Measurements from ENCODE around the gene TBC1D14.

Gene TBC1D14, protein sequence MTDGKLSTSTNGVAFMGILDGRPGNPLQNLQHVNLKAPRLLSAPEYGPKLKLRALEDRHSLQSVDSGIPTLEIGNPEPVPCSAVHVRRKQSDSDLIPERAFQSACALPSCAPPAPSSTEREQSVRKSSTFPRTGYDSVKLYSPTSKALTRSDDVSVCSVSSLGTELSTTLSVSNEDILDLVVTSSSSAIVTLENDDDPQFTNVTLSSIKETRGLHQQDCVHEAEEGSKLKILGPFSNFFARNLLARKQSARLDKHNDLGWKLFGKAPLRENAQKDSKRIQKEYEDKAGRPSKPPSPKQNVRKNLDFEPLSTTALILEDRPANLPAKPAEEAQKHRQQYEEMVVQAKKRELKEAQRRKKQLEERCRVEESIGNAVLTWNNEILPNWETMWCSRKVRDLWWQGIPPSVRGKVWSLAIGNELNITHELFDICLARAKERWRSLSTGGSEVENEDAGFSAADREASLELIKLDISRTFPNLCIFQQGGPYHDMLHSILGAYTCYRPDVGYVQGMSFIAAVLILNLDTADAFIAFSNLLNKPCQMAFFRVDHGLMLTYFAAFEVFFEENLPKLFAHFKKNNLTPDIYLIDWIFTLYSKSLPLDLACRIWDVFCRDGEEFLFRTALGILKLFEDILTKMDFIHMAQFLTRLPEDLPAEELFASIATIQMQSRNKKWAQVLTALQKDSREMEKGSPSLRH

DNA sequence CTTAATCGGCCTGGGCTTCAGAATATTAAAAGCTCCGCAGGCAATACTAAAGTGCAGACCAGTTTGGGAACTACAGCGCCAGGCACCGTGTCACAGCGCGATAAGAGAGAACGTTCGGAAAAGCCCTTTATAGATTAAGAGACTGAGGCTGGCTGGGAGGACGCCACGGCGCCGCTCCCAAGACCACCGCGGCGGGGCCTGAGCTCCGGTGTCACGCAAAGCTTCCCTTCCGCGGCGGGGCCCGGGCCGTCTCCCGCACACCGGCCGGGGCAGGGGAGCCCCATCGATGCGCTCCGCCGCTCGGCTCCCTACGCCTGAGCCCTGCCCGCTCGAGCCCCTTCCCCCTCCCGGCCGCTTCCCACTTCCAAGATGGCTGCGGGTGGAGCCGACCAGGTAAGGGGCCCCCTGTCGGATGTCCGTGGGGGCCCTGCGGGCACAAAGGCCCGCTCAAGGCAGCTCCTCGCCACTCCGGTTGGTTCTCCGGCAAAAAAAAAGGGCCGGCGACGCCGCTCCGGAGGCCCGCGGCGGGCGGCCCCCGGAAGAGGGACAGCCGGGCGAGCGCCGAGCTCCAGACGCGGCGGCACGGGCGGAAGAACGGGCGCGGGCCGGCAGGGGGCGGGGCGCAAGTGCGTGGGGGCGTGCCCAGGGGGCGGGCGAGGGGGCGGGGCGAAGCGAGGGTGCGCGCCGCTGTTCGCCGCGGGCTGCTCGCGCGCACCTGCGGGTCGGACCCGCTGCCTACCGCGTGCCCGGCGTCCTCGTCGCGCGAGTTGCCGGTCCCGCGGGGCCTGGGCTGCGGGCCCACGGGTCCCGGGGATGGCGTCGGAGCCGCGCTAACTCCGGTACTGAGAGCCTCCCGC lies at the start of gene TBC1D14:
TBC1D14 (plus strand) TSS at position 714 of the 857 bp plus-strand sequence. CDS start 13,564 bp downstream, outside the sequence.
- DNase-seq, result peak in 1 of 2 experiments; percentile 56

DNA sequence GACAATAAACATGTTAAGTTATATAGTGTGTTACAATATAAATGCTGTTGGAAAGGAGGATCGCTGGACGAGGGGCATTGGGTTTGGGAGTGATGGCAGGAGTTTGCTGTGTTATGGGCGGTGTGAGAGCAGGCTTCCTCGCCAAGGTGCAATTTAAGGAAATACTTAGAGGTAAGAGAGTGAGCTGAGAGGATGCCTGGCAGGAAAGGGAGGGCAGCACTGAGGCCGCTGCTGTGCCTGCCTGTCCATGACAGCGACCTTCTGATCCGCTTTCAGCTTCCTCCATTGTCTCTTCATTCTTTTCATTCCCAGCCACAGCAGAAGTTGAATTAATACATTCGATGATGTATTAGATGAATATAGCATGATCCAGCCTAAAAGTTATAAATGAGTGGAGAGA lies 41.2 kb upstream of the TBC1D14 start:
- DNase-seq, result no peak

DNA sequence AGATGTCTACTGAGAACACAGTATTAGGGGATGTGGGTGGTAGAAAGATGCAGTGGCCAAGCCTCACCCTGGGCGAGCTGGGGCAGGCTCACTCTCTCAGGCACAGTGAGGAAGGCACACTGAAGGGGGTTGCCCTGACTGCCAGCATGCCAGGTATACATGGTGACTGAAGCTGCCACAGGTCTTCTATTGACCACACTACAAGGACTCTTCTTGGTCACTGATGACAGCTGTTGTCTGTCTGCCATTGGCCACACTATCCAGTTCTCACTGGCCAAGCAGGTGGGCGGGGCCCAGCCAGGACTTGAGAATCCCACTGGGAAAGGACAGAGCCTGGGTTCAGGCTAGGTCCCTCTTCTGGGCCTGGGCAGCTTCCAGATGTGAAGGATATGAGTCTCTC lies 39.7 kb upstream of the TBC1D14 start:
- no peak for DNase-seq

DNA sequence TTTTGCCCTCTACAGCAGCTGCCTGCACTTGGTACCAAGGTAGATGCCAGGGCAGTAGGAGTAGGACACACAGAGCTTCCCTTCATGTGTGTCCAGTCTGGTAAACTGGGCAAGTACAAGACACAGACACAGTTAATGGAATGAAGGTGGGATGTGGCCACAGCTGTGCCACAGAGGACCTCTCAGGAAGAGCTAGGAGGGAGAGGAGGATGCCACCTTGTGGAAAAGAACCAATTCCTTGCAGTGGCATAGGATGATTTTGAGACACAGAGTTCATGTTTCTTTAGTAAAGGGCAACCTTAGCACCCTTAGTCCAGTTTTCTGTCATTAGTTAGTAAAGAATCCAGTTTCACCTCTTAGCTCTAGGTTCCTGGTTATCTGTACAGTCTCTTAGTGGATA lies 36.3 kb upstream of the TBC1D14 start:
- no peak for DNase-seq

DNA sequence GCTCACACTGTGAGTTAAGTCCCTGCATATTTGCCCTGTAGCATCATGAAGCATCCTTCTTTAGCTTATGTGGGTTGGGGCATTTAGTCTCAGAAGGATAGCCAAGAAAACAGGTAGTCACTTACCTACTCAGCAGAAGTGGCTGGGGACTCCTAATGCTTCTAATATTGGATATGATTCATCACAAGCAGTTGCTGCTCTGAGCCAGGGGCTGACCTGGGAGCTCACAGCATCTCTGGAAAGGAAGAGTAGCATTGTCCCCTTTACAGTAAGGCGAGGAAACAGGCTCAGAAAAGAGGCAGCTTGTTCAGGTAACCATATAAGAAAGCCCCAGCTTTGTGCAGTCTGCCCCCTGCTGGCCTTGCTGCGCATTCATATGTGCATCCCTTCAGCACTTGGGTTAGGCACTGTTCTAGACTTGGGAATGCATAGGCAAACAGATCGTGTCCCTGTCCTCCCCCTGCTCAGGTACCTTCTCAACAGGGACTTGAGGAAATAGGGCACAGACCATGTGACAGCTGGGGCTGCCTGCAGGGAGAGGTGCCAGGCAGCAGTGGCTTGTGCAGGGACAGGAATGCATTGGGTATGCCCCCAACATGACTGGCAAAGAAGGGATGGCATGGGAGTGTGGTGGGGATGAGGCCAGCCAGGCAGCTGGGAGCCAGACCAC lies 35.7 kb upstream of the TBC1D14 start:
- peak; percentile 18 to 31 for DNase-seq

DNA sequence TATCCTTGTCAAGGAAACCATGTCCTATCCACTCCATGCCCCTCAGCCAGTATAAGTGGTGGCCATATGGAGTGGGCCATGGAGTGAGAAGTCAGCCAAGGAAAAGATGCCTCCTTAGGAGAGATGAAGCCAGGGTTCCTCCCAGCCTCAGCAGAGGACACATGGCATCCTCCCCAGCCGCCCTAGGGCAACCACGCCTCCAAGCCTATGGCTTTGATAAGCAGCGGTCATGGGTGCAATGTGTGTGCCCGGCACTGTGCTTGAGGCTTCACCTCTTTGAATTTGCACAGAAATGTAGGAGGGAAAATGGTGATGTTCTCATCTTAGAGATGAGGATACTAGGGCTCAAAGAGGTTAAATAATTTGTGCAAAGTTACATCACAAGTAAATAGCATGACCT lies 34.6 kb upstream of the TBC1D14 start:
- no peak for DNase-seq

DNA sequence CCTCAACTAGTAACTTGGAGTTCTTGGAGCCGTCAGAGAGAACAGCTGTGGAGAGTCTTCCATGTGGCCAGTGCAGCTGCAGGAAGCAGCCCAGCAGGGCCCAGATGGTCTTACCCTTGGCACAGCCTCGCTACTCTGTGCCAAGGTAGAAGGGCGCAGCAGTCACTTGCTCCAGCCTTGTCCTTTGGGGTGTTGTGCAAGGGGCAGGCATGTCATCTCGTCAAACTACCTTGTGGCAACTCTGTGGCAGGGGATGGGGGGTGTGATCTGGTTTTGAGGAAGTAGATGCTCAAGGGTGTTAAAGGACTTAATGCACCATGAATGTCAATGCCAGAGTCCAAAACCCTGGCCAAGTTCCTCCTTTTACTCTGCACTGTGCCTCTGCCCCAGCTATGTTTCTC lies 34.2 kb upstream of the TBC1D14 start:
- no peak for DNase-seq

DNA sequence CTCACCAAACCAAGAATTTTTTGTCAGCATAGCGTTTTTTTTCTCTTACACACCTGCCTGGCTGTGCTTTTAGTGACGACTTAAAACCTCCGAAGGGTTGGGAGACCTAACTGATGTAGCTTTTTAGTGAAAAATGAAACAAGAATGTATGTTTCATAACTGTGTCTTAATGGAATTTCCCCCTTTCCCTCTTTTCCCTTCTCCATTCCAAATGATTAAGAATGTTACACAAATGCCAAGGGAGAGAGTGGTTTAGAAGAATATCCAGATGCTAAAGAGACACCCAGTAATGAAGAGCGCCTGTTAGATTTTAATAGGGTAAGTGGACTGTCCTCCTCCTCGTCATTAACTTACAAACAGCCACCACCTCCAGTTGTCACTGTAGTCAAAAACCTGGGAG lies 33.2 kb upstream of the TBC1D14 start:
- DNase-seq, result no peak

DNA sequence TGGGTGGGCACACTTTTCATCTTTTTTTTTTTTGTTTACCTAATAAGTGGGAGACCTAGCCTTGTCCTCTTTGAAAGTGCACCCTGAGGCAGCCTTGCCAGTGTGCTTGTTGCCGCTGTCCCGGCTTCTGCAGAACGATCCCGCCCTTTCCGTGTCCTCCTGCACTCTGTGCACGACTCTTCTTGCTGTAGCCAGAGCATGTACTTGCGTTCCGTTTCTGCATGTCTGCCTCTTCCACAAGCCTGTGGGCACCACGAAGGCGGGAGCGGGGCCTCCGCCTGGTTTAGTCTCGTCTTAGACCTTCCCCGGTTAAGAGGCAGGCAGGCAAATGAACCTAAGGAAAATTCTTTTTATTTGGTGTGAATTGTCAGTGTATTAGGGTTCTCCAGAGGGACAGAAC lies 32.6 kb upstream of the TBC1D14 start:
- DNase-seq, result no peak

DNA sequence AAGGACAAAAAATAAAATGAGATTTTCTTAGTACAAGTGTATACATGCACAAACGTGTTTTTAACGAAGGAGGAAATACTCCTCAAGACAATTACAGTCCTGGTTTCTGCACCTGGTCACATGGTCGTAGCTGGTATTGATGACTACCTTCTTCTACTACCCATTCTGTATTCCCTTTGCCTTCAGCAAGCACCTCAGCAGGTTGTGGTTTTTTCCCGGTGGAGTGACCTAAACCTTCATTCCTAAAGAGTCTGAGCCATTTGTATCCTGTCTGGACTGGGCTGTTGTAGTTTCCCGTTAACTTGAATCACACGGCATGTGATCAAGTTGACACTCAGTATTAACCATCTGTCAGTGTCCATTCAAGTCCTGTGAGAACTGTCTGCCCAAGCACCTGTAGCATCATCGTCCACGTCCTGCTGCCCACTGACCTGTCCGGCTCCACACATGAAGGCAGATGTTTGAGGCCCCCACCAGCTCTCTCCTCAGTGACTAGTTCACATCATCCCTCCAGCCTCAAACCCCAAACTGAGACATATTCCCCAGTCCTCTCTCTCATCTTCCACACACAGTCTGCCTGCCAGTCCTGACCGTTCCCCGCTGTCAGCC lies 31.1 kb upstream of the TBC1D14 start:
- no peak for DNase-seq

DNA sequence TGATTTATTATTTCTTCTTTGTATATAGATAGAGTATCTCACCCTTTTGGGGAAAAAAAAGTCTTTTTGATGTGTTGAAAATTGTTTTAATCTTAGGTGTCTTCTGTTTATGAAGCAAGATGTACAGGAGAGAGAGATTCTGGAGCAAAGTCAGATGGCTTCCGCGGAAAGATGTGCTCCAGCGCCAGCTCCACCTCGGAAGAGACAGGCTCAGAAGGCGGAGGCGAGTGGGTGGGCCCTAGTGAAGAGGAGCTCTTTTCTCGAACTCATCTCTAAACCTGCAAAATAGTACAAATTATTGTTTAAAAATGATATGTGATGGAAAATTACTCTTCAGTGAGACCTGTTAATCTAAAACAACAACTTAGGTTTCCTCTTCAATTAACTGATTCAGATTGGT lies 28.9 kb upstream of the TBC1D14 start:
- no peak for DNase-seq

DNA sequence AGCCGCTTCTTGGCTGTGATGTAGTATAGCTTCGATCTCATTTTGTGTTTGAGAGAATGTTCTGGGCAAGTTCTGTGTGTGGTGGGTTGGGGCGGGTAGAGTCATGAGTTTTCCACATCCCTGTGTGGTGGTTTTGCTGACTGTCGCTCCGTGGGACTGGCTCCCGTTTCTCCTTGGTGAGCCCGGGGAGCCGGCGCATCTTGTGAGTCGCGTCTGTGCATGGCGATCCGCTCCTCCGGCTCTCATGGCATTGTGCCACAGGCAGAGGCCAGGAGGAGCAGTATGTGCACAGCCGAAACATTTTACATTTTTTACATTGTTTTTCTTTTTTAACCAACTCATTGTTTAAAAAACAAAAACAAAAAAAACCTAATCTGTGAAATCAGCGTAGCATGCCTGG lies 27.7 kb upstream of the TBC1D14 start:
- DNase-seq, result no peak

DNA sequence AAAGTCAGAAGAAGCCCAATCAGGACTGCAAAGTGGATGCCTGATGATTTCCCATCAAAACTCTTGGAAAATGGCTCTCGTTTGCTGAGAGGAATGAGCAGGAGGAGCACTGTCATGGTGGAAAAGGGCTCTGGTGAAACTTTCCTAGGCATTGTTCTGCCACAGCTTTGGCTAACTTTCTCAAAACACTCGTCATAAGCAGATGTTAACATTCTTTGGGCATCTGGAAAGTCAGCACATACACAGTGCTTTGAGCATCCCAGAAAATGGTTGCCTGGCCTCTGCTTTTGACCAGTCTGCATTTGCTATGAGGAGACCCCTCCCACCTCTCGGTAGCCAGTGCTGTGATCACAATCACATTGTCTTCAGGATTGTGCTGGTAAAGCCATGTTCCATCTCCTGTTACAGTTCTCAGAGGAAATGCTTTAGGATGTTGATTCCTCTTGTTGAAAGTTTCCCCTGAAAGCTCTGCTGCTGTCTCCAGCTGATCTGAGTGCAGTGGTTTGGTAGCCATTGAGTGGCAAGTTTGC lies 25.2 kb upstream of the TBC1D14 start:
- DNase-seq, result no peak

DNA sequence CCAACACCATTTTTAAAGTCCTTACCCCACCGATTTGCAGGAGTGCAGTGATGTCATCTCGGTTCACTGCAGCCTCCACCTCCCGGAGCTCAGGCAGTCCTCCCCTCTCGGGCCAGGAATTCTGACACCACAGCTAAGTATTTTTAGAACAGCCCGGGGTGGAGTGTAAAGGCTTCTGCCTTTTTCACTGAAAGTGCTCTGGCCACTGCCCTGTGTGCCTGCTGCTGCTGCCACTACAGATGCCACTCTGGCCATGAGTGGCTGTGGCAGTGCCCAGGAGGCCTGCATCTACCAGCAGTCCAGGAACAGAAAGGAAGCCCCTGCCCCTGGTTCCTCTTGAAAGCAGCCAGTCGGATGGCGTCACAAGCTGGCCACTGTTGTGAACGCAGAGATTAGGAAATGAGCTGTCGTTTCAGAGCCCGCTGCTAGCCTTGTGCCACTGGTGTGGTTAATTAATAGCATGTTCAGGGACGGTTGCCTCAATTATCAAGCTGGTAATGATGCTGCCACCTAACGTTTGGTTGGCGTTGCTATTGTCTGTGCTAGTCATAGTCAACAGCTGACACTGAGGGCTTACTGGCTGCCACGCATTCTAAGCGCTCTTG lies 23.6 kb upstream of the TBC1D14 start:
- DNase-seq, result peak in 1 of 2 experiments; percentile 11

DNA sequence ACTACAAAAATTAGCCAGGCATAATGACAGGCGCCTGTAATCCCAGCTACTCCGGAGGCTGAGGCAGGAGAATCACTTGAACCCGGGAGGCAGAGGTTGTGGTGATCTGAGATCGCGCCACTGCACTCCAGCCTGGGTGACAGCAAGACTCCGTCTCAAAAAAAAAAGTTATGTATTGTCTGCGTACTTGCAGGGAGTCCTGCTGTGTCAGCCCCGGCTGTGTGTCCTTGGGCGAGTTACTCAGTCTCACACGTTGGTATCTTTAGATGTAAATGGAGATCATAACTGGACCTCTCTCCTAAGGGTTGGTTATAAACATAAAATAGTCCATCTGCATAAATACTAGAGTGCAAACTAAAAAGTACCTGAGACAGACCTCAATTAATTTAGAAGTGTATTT lies 22.7 kb upstream of the TBC1D14 start:
- no peak for DNase-seq

DNA sequence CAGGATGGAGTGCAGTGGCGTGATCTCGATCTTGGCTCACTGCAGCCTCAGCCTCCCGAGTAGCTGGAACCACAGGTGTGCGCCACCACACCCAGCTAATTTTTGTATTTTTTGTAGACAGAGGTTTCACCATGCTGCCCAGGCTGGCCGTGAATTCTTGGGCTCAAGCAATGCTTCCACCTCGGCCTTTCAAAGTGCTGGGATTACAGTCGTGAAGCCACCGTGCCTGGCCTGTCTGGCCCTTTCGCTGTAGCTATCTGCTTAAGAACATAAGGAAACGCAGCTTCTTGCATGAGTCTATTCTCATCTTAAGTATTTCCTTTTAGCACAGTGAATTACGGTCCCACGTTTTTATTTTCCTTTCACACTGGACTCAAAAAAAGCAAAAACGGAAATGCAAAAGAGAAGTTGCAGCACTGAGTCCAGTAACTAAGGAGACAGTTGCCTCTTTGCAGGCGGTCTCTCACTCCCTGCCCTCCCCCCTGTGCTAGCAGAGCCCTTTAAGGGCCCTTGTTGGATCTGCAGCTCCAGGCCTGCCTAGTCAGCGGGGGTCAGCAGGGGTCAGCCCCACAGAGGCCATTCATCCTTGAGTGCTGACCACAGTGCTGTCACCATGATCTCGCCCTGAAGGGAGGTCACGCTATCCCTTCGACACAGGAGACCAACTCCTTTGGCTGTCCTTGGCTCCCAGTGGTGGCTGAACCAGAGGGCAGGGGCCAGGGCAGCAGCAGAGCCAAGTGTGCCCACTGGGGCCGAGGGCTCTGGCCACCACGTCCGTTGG lies 21.8 kb upstream of the TBC1D14 start:
- DNase-seq, result no peak

DNA sequence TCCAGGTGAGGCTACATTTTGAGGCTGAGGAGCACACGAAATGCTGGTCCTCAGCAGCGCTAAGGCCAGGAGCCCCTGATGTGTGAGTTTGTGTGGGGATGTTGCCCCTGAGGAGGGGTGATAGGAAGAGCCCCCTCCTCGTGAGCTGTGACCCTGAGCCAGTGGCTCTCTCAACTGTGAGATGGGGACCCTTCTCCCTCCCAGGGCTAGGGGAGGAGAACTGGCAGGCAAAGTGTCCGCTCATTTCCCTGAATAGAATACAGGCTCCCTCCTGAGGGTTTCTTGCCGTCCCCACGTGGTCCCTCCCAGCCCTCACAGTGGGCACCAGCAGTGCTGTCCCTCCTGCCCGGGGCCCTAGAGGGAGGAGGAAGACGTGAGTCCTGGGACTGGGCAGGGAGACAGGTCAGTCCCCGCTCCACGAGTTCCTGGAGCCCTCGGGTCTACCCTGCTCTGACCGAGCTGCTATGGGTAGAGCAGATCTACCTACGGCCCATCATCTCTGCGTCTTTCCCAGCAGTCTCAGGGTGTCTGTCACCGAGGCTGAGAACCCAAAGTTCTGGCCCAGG lies 21.0 kb upstream of the TBC1D14 start:
- no peak for DNase-seq

DNA sequence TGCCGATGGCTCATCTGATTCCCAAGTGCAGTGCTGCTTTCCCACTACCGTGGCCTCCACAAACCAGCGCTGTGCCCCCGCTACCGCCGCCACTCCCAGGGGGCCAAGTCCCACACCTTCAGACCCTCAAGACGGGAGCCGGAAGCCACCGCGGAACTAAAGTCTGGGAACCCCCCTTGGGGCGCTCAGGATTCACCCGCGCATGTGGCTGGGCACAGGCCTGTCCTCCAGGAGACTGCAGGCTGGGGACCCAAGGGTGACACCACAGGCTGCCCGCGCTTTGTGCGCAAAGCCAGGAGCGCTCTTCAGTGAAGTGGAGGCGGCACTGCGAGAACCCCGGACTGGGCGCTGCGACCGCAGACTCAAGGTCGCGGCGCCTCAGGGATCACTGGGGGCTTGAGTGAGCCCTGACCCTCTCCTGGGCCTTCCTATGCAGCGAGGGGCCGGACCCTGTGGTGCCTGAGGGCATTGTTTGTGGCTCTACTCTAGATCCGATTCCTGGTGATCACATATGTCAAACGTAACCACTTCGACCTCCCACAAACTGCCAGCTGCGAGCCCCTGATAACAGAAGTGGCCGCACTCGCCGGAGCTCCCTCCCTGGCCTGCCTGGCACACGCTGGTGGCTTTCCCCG lies 20.4 kb upstream of the TBC1D14 start:
- no peak for DNase-seq

DNA sequence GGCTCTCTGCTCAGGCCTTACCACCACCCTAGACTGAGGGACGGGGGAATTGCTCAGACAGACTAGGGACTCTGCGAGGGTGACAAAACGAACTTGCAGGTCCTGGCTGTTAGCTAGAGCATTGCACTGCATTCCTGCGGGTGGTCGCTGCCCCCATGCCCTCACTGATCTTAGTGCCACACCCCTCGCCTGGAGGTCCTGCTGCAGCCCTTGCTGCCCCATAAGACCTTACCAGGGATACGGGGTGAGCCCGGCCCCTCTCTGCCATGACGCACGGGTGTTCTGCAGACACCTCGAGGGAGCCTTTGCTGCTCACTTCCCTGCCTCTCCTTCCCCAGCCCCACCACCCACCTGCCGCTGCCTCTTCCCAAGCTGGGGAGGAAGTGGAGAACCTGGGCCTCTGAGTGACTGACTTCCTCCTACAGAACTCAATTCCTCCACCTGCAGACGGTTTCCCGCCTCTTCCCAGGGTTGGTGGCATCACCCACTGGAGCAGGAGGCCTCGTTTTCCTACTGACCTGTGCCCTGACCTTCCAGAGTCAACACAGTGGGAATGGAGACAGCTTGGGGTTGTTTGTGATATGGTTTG lies 19.8 kb upstream of the TBC1D14 start:
- no peak for DNase-seq

DNA sequence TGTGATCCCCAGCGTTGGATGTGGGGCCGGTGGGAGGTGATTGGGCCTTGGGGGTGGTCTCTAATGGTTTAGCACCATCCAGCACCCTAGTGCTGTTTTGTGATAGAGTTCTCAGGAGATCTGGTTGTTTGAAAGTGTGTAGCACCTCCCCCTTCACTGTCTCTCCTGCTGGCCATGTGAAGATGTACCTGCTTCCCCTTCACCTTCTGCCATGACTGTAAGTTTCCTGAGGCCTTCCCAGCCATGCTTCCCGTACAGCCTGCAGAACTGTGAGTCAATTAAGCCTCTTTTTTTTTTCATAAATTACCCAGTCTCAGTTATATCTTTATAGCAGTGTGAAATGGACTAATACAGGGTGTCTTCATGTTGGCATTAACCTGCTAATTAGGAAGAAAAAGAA lies 19.3 kb upstream of the TBC1D14 start:
- DNase-seq, result no peak
